Right lobe of liver (tissue), 6 donors: ENCODE measurements around the gene CSNK1G1. TPM values are rescaled to one million over a fixed set of nuclear protein-coding genes. Genes with fewer than 3 reads are reported as not detected.

Experiments used
- ATAC-seq, 4 donors: fragments of 200-7000 bp; cut with Tn5 transposase; one replicate each; pipeline ENCODE4 v1.9.1; 2020; ENCODE audit warnings: mild to moderate bottlenecking in 4 of 4, moderate library complexity in 4 of 4
- DNase-seq, 3 donors: peaks; one replicate each; pipeline ENCODE4 v3.0.0-alpha.2; 2020
- H3K27ac ChIP-seq, 3 donors: fragments of 200-600 bp; one replicate each; pipeline ENCODE4 v1.8.0; 2022
- H3K27me3 ChIP-seq, 2 donors: fragments of 200-600 bp; one replicate each; pipeline ENCODE4 v1.8.0; 2022
- H3K36me3 ChIP-seq, 4 donors: fragments of 200-600 bp; sonication (generic) in 1 of 4; one replicate each; pipeline versions ENCODE4 v1.5.1 to v1.8.0; 2017 to 2022; ENCODE audit warnings: control low read depth in 1 of 4
- H3K4me1 ChIP-seq, 4 donors: fragments of 200-600 bp; sonication (generic) in 1 of 4; one replicate each; pipeline versions ENCODE4 v1.5.1 to v1.8.0; 2017 to 2022; ENCODE audit warnings: control low read depth in 1 of 4
- H3K4me3 ChIP-seq, 3 donors: fragments of 200-600 bp; one replicate each; pipeline ENCODE4 v1.8.0; 2022
- H3K9me3 ChIP-seq, 4 donors: fragments of 200-600 bp; sonication (generic) in 1 of 4; one replicate each; pipeline versions ENCODE4 v1.5.1 to v1.8.0; 2017 to 2022; ENCODE audit warnings: control low read depth in 1 of 4
- POLR2A ChIP-seq: fragments of 450-650 bp; IDR thresholded peaks from one replicate; pipeline ENCODE4 v1.6.1; 2017; ENCODE audit warnings: antibody characterized with exemption, mild to moderate bottlenecking
- WGBS: methylation state at CpG from one replicate; pipeline ENCODE4 v1.1.6; 2018; ENCODE audit warnings: low coverage, low lambda C conversion rate; ENCODE audit not compliant: insufficient coverage; ENCODE audit errors: missing lambda C conversion rate; 5-methylcytosine and 5-hydroxymethylcytosine counted together
- intact Hi-C, 2 donors: fragments of 100-400 bp; cut with DNase I; formaldehyde crosslinking; loops; one replicate each; pipeline versions ENCODE4 v1.11.2 to v1.14.1; 2022
- total RNA-seq, 6 experiments: library from RNA; depleted of rRNA in 2 of 6; stranded (reverse); fragments of >200 nt in 2 of 6; fragmentation: NEBNext Ultra II Directional in 3 of 6; extraction: Animal tissue kit (Norgen Biotek cat#: 25700) in 3 of 6; gene quantifications; one replicate each; pipeline versions ENCODE4 v1.1.0 to v1.2.4, GENCODE V29; 2016 to 2023
- TF ChIP-seq, protein P1 (sequence below), 4 donors: fragments of 200-600 bp in 3 of 4; fragments of 450-650 bp in 1 of 4; IDR thresholded peaks; one replicate each; pipeline versions ENCODE4 v1.5.1 to v1.8.0; 2016 to 2022; ENCODE audit warnings: antibody characterized with exemption in 4 of 4, mild to moderate bottlenecking in 2 of 4
- donor health status: DM: no; HTN: yes; CAD: no.
- donor health status: DM: no; HTN: no; CAD: no.
- donor health status: DM: no; HTN: no; CAD: no.
- donor health status: DM: no; HTN: yes; CAD: no.
- donor health status: DM: no; HTN: yes; CAD: no.

CSNK1G1 gene
- total RNA-seq, 6 experiments from 2014 or later: 3.9 to 7.1 (median 5.5) TPM

DNA sequence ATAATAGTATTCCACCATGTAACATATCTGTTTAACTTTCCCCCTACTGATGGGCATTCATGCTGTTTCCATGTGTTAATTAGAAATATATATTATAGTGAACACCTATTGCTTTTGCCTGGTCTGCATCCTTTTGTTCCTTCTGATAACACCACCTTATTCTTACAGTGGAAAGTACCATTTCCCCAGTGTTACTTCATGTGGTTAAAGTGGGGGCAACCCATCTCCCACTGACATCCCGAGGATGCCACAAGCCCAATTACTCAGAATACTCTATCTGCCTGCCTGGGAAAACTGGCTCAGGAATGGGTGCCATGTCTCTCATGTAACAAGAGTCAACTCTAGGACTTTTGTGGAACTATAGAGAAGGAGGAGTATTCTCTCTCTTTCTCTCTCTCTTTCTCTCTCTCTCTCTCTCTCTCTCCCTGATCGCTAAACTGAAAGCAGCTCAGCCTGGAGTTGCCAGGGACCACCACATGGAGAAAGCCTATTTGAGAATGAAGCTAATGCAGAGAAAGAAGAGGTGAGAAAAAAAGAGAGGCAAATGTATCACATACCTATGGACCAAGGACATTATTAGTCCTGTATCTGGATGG, 126.7 kb downstream of the CSNK1G1 start:
- no peak for TF ChIP-seq POLR2A
- TF ChIP-seq, protein P1, sequence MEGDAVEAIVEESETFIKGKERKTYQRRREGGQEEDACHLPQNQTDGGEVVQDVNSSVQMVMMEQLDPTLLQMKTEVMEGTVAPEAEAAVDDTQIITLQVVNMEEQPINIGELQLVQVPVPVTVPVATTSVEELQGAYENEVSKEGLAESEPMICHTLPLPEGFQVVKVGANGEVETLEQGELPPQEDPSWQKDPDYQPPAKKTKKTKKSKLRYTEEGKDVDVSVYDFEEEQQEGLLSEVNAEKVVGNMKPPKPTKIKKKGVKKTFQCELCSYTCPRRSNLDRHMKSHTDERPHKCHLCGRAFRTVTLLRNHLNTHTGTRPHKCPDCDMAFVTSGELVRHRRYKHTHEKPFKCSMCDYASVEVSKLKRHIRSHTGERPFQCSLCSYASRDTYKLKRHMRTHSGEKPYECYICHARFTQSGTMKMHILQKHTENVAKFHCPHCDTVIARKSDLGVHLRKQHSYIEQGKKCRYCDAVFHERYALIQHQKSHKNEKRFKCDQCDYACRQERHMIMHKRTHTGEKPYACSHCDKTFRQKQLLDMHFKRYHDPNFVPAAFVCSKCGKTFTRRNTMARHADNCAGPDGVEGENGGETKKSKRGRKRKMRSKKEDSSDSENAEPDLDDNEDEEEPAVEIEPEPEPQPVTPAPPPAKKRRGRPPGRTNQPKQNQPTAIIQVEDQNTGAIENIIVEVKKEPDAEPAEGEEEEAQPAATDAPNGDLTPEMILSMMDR (IDR thresholded peaks at IDR 0.05): no peak
- no peak overlapping the region for H3K4me3 ChIP-seq
- no peak overlapping the region for H3K27ac ChIP-seq
- no peaks in the 10 kb centered on the region for H3K9me3 ChIP-seq
- H3K4me1 ChIP-seq: peaks cover 0 to 4% (median 0%) of the 10 kb centered on the region in 4 donors
- no peaks in the 10 kb centered on the region for H3K27me3 ChIP-seq
- H3K36me3 ChIP-seq: no peaks in the 10 kb centered on the region
- DNase-seq: no peak
- no peak for ATAC-seq
- intact Hi-C loops: no loop called here
- 90% methylated on average over 2 of the region's 2 CpGs for WGBS

DNA sequence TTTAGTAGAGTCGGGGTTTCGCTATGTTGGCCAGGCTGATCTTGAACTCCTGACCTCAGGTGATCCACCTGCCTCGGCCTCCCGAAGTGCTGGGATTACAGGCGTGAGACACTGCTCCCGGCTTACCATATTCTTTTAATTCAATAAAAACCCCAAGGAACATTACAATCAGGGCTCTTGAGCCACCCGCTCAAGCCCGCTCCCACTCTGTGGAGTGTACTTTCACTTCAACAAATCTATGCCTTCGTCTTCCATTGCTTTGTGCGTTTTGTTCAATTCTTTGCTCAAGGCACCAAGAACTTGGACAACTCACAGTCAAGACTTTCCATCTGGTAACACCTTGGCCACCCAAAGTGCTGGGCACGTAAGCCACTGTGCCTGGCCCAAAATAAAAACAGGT, 130.2 kb downstream of the CSNK1G1 start:
- Histone ChIP-seq H3K36me3 (no peaks in the 10 kb centered on the region), H3K27ac (no peak overlapping the region), H3K27me3 (no peaks in the 10 kb centered on the region), H3K9me3 (no peaks in the 10 kb centered on the region), H3K4me3 (no peak overlapping the region), H3K4me1 (peaks cover 0 to 4% (median 0%) of the 10 kb centered on the region in 4 donors)
- intact Hi-C loops: no loop called here
- TF ChIP-seq POLR2A: no peak
- TF ChIP-seq, protein P1 (IDR thresholded peaks at IDR 0.05): no peak
- ATAC-seq (no peak), DNase-seq (no peak)
- 99% methylated on average over 11 of the region's 11 CpGs for WGBS

DNA sequence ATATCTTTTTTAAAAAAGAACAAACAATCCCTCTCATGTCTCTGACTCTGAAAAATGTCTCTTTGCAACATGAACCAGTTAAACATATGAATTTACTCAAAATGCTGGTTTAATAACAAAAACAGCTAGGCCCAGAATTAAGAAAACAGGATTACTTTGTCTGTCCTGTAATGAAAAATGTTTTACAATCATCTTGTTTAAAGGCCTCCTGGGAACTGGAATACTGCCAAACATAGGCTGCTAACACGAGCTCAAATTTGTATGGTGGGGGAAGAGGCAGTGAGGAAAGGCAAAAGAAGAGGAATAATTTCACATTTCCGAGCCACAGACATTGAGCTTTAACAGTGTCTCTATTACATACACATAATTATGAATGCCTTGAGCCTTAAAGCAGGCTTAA, 131.5 kb downstream of the CSNK1G1 start:
- no peak for TF ChIP-seq POLR2A
- TF ChIP-seq, protein P1 (IDR thresholded peaks at IDR 0.05): no peak
- WGBS: 46% methylated on average over 2 of the region's 2 CpGs
- no peaks in the 10 kb centered on the region for H3K27me3 ChIP-seq
- H3K36me3 ChIP-seq: no peaks in the 10 kb centered on the region
- DNase-seq: no peak
- no peak overlapping the region for H3K4me3 ChIP-seq
- no peak overlapping the region for H3K27ac ChIP-seq
- H3K4me1 ChIP-seq: peaks cover 0 to 4% (median 0%) of the 10 kb centered on the region in 4 donors
- ATAC-seq: peak in 1 of 4 donors; percentile 26
- no peaks in the 10 kb centered on the region for H3K9me3 ChIP-seq
- intact Hi-C loops: no loop called here

DNA sequence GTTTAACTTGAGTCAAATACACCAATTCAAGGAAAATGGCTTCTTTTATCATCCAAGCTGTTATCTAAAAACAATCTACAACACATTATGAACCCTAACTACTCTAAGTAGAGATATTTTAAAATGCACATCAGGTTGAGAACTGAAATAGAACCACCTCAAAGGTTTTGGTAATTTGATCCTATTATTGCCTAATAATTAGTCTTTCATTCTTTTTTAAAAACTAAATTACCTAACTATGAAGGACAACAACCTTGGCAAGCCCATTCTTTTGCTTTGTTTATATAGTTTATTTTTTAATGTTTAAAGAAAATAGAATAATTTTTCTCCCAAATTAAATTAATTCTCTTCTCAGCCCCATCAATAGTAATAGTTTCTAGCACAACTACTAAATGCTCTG, 132.1 kb downstream of the CSNK1G1 start:
- Histone ChIP-seq H3K36me3 (no peaks in the 10 kb centered on the region), H3K4me3 (no peak overlapping the region), H3K9me3 (no peaks in the 10 kb centered on the region), H3K27me3 (no peaks in the 10 kb centered on the region), H3K4me1 (peaks cover 0 to 4% (median 0%) of the 10 kb centered on the region in 4 donors), H3K27ac (no peak overlapping the region)
- intact Hi-C loops: no loop called here
- no peak for TF ChIP-seq POLR2A
- TF ChIP-seq, protein P1 (IDR thresholded peaks at IDR 0.05): no peak
- DNase-seq (no peak), ATAC-seq (no peak)
